ENCODE results near the gene CCDC13.

- TF ChIP-seq CTCF (IDR thresholded peaks at IDR 0.05; ENCODE audit: insufficient read depth, low read length) (no peak), REST (IDR thresholded peaks at IDR 0.05; ENCODE audit: insufficient replicate concordance, low read depth) (no peak)
These were observed 20.6 kb downstream of the CCDC13 start for GRCh38 chr3:42752441-42752840.
